Umbilical cord (tissue), 2 donors: ENCODE results near the gene IL22RA2. TPM values are rescaled to one million over a fixed set of nuclear protein-coding genes. Genes with fewer than 3 reads are reported as not detected.
"Not testable (repeated sequence)": the region's sequence is repeated elsewhere in the genome, so short reads cannot be mapped to it uniquely, and the experiment has no call there.

Experiments used
- DNase-seq: peaks from one replicate; pipeline ENCODE4 v3.0.0-alpha.2; 2015; ENCODE audit warnings: low spot score
- total RNA-seq: library from RNA; depleted of rRNA; stranded (reverse); fragments of >200 nt; gene quantifications from one replicate; pipeline ENCODE4 v1.2.3, GENCODE V29; 2014; ENCODE audit warnings: low replicate concordance; ENCODE audit not compliant: insufficient read depth

IL22RA2 gene, protein sequence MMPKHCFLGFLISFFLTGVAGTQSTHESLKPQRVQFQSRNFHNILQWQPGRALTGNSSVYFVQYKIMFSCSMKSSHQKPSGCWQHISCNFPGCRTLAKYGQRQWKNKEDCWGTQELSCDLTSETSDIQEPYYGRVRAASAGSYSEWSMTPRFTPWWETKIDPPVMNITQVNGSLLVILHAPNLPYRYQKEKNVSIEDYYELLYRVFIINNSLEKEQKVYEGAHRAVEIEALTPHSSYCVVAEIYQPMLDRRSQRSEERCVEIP
- total RNA-seq: 1.9 TPM

GRCh38 chr6:137173501-137173900 lies at the start of gene IL22RA2:
Gene IL22RA2, minus strand, starts transcription at chr6:137173644. Its CDS starts 11,895 bp downstream, at chr6:137161749.
- no peak for DNase-seq

- no peak for DNase-seq
Measured at GRCh38 chr6:137222381-137222780, 48.9 kb upstream of the IL22RA2 start.

- DNase-seq: no peak
Measured at GRCh38 chr6:137219664-137220252, 46.3 kb upstream of the IL22RA2 start.

DNA sequence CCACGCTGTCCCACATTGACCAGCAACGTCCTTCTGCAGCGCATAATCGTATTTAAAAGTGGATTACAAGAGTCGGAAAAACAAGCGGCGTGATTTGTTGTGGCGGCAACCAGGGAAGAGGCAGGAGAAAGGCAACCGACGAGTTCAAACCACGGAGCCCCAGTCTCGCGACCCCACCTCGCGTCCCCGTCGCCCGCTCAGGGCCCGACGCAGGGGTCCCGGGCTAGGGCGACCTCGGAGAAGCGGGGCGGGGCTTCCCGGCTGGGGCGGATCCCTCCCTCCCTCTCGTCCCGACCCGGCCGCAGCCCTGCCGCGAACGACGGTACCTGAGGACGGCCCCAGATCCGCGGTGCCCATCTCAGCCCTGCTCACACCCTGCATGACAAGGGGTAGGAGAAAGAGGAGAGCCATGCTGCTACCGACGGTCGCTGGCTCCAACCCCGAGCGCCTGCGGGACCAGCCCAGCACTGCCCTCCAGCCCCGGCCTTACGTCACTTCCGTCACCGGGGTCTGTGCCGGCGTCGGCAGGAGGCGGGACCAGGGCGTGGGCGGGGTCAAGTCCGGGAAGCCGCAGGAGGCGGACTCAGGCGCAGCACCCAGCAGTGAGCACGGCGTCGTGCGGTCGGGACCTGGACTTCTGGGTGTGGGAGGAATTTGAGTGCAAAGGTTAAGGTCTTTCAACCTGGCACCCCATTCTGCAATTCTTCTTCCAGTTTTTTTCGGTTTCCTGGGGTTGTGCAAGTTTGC lies 45.6 kb upstream of the IL22RA2 start, which contains the start of gene IFNGR1:
Gene IFNGR1 (minus strand): TSS at position 469 of the 747 bp plus-strand sequence. CDS start 58 bp downstream, at position 411.
- peak; percentile 97 for DNase-seq

- peak; percentile 55 for DNase-seq
Measured at GRCh38 chr6:137218473-137218916, 45.1 kb upstream of the IL22RA2 start.

DNA sequence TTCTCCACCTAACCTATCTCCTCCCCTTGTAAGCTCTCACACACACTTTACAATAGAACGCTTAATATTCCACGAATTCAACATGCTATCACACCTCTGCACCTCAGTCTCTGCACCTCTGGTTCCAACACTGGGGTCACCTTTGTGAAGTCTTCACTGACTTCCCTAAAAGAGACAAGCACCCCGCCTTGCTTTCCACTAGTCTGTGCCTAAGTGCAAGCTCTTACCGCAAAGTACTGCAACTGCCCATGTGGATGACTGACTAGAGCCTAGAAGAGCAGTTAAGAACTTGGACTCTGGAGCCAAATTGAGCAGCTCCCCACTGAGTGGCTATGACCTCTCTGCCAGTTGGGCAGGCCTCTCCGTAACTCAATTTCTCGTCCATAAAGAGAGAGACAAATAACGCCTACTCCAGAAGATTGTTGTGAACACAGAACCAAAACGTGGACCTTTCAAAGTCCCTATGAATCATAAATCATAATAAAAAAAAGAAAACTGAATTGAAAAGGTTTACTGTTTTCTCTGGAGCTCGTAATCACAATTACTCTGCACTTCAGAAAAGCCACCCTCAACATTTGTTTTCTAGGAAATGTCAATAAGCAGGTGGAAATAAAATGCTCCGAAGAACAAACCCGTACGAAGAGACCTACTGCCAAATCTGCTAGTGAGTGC lies 44.5 kb upstream of the IL22RA2 start:
- DNase-seq: no peak

GRCh38 chr6:137216875-137217553 lies 43.6 kb upstream of the IL22RA2 start:
- DNase-seq: no peak

DNA sequence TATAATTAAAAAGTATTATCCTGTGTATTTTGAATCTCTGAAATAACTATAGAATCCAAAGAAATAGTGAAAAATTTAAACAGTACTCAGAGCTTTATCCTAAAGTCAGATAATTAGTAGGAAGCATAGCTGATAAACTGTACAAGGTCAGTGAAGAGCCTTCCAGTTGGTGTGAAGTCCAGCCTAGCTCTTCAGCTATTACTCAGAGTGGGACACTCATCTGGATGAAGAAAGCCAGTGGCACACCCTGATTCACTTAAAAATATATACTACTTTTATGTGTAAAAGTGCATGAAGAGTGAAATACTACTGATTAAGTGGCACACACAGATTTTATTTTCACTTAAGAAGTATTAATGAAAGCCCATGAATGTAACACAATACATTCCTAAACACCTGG lies 42.7 kb upstream of the IL22RA2 start:
- no peak for DNase-seq

DNA sequence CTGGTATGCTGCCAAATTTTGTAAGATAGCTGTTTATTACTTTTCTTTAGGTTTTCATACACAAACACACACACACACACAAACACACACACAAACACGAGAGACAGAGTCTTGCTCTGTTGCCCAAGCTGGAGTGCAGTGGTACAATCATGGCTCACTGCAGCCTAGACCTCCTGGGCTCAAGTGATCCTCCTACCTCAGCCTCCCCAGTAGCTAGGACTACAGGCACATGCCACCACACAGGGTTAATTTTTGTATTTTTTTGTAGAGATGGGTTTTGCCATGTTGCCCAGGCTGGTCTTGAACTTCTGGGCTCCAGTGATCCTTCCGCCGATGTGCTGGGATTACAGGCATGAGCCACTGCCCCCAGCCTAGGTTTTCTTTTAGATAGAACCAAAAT lies 42.2 kb upstream of the IL22RA2 start:
- DNase-seq: not testable (repeated sequence)

GRCh38 chr6:137214931-137215330 lies 41.5 kb upstream of the IL22RA2 start:
- no peak for DNase-seq

DNA sequence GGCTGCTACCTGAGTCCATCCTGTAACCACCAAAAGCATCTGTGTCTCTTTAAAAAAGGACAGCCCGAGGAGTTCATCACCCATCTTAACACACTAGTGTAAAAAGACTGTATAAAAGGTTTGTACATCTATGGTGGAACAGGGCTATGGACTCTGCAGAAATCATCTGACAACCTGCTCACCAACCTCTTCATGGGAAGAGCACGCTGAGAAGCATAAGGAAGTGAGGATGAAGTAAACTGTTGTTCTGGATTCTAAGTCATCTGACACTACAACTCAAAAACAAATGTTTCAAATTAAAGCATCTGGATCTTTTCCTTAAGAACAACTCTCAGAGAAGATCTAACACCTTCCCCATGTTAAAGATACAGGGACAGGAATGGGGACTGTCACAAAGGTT lies 40.4 kb upstream of the IL22RA2 start:
- no peak for DNase-seq

- no peak for DNase-seq
Measured at GRCh38 chr6:137213331-137213740, 39.9 kb upstream of the IL22RA2 start.

DNA sequence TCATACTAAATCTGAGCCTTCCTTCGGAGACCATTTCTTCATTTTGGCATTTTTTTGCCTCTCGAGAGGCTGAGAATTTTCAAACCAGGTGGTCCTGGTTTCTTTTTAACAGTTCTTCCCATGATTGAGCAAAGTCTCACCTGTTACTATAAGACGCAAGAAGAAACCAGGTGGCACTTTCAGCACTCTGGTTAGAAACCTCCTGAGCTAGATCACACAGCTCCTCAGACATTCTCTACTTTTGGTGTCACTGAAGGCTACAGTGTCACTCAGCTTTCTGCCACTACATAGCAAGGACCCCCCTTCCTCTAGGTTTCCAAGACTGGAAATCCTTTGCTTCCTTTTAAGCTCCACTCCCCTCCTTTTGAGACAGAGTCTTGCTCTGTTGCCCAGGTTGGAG lies 38.5 kb upstream of the IL22RA2 start:
- DNase-seq: no peak

DNA sequence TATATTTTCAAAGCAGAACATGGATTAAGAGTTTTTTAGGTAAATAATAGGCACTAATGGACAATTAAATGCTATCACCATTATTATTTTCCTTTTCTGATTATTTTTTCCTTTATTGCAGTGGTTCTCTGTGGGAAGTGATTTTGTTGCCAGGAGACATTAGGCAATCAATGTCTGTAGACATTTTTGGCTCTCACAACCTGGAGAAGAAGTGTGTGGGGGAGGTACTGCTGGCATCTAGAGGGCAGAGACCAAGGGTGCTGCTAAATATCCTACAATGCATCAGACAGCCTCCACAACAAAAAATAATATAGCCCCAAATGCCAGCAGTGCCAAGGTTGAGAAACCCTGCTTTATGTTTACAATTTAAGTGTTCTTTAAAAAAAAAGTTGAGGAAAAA lies 37.5 kb upstream of the IL22RA2 start:
- no peak for DNase-seq

GRCh38 chr6:137208279-137208678 lies 34.8 kb upstream of the IL22RA2 start:
- DNase-seq: no peak

DNA sequence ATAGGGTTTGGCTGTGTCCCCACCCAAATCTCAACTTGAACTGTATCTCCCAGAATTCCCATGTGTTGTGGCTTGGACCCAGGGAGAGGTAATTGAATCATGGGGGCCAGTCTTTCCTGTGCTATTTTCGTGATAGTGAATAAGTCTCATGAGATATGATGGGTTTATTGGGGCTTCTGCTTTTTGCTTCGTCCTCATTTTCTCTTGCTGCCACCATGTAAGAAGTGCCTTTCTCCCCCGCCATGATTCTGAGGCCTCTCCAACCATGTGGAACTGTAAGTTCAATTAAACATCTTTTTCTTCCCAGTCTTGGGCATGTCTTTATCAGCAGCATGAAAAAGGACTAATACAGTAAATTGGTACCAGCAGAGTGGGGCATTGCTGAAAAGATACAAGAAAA lies 34.0 kb upstream of the IL22RA2 start:
- not testable (repeated sequence) for DNase-seq

DNA sequence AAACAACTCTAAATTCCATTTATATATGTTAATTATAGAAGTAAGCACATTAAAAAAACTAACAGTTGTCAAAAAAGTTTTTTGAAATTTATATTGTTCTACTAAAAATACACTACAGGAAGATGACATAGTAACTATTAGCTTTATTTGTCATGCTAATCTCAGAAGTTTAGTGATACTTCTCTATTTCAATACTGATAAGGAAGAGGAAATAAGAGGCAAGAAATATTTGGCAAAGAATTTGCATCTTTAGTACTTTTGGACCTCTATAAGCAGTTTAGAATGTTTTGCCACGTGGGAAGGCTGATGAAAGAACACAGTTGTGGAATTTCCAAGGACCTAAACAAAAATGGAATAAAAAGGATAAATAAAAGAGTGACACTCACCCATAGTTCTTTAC lies 33.1 kb upstream of the IL22RA2 start:
- DNase-seq: no peak

DNA sequence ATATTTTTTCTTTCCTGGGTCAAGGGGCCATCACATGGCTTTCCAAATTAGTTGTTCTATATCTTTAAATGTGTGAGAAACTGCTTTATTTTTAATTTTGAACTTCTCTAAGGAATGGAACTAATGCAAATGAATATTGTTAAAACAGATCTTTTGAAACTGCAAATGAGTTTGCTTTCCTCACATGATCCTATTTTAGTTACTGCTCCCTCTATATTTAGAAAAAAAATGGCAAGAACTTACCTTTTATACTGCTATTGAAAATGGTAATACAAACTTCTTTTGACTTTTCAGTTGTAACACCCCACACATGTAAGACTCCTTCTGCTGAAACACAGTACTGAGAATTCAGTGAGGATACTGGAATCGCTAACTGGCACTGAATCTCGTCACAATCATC lies 29.8 kb upstream of the IL22RA2 start:
- DNase-seq: no peak

GRCh38 chr6:137202078-137202477 lies 28.6 kb upstream of the IL22RA2 start:
- no peak for DNase-seq

- DNase-seq: no peak
Measured at GRCh38 chr6:137201006-137201405, 27.6 kb upstream of the IL22RA2 start.

GRCh38 chr6:137200288-137200687 lies 26.8 kb upstream of the IL22RA2 start:
- no peak for DNase-seq
